Amniotic epithelial cell (primary cell): ENCODE data around the gene PRSS48.
"Not testable (repeated sequence)": the region's sequence is repeated elsewhere in the genome, so short reads cannot be mapped to it uniquely, and the experiment has no call there.

ENCODE experiments used
- DNase-seq: peaks from one replicate; pipeline ENCODE4 v3.0.0-alpha.2; 2010; ENCODE audit warnings: low read depth

Gene PRSS48, protein sequence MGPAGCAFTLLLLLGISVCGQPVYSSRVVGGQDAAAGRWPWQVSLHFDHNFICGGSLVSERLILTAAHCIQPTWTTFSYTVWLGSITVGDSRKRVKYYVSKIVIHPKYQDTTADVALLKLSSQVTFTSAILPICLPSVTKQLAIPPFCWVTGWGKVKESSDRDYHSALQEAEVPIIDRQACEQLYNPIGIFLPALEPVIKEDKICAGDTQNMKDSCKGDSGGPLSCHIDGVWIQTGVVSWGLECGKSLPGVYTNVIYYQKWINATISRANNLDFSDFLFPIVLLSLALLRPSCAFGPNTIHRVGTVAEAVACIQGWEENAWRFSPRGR

DNA sequence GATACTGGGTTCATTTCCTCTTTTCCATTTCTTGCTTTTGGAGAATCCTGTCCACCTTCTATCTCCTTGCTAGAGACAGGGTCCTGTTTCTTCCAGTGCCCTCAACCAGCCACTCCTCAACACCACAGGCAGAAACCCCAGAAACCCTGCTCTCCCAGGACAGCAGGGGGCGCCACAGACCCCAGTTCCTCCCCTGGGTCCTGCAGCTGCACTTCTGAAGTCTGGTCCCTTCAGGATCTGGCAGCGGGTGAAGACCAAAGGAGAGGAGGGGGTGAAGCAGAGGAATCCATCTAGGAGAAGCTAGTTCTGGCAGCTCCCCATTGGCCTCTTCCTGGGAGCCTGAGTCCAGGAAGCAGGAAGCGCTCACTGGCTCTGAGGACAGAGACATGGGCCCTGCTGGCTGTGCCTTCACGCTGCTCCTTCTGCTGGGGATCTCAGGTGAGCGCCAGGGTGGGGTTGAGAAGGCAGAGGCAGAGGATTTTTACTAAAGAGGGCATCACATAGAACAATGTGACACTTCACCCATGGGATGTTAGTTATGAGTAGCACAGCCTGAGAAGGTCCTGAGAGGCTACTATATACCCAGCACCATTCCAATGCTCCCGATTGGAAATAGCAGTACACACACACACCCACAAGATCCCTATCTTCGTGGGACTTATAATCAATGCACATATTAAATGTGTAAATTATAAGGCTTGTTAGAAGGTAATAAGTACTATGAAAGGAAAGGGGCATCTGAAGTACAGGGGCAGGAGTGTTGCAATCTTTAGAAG lies at the start of gene PRSS48:
TSS of gene PRSS48 (plus strand) at position 375 of the 776 bp plus-strand sequence. CDS start at position 387, 12 bp downstream.
- DNase-seq, result peak; percentile 40

DNA sequence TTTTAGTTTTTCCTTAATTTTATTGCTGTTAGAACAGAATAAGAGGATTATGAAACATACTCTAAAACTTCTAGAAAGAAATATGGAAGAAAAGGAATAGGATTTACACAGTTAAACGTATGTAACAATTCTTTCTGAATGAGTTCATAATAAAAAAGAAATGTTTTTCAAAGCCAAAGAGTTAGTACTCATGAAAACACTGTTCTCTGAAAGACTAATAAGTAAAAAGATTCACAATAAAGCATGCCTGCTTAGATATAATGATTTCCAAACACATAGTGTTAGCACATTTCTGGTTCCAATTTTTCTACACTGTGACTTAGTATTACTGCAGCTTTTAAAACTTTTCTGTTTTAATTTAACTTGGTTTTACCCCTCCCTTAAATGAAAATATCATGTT lies 49.8 kb upstream of the PRSS48 start:
- no peak for DNase-seq

DNA sequence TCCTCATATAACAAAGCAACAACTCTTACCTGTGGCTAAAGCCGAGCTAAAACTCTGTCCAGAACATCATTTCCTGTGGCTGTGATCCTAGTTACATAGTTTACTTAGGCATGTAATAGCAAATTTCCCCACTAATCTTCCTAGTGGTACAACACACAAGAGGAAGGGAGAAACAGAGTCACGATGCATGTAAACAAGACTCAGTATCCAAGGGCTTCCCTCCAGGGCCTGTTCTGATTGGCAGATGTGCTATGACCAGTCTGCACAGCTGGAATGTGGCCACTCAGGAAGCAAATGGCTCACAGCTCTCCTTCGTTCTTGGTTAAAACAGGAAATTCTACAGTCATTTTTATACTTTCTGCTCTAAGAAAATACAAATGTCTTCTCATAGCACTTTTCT lies 49.2 kb upstream of the PRSS48 start:
- DNase-seq, result peak; percentile 90

DNA sequence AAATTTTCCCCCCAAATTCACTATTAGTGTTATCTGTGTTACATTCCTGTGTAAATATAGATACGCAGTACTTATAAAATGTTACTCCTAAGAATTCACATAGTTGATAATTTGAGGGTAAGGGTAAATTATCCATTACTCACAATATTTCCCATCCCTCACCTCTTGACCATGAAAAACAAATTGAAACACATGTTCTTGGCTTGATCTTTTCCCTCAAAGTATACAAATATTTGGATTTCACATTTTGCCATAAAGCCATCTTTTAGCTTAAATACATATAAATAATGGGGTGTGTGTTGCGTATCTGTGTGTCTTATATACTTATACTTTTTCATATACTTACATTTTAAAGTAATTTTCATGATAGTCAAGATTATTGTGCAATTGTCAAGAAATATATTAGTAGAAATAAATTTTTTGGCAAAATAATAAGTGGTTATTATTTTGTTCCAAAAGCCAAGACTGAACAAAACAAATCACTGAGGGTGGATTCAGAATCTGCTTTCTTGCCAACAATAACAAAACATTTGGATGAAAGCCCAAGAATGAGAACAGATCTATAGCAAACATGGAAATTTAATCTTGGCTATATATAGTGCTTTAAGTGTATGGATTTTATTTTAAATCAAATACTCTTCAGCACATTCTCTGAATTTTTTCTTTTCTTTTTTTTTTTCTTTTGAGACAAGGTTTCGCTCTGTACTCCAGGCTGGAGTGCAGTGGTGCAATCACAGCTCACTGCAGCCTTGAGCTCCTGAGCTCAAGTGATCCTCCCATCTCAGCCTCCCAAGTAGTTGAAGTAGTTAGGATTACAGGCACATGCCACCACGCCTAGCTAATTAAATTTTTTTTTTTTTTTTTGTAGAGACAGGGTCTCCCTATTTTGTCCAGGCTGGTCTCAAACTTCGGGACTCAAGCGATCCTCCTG lies 48.5 kb upstream of the PRSS48 start:
- DNase-seq, result no peak

DNA sequence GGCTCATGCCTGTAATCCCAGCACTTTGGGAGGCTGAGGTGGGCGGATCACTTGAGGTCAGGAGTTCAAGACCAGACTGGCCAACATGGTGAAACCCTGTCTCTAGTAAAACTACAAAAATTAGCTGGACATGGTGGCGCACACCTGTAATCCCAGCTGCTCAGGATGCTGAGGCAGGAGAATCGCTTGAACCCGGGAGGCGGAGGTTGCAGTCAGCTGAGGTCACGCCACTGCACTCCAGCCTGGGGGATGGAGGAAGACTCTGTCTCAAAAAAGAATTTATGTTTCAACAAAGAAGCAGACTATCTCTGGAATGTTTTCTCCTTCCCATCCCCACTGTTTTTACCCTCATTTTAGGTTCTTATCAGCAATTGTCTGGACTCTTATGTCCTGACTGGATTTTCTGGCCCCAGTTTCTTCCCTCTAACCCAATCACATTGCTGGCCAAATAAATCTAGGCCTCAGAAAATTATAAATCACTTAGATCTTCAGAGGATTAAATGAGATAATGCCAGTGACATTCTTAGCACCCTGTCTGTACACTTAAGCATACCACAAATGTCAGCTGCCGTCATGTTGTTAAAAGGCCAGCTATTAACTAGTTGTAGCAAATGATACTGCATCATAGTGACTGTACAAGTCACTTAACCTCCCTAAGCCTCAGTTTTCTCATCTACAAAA lies 44.9 kb upstream of the PRSS48 start:
- peak; percentile 89 for DNase-seq

DNA sequence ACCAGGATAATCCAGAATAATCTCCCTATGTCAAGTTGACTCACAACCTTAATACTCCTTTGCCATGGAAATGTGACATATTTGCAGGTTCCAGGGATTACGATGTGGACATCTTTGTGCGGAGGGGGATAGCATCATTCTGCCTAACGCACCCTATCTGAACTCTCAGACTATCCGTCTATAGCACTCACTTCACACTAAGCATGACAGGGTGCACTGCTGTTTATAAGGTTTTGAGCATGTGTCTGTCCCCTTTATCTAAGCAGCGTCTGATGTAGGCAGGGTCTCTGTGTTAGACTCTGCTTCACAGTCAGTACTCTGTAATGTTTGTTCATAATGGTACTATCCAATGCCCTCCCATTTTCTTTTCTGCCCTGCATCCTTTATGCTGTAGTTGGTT lies 43.4 kb upstream of the PRSS48 start:
- no peak for DNase-seq

DNA sequence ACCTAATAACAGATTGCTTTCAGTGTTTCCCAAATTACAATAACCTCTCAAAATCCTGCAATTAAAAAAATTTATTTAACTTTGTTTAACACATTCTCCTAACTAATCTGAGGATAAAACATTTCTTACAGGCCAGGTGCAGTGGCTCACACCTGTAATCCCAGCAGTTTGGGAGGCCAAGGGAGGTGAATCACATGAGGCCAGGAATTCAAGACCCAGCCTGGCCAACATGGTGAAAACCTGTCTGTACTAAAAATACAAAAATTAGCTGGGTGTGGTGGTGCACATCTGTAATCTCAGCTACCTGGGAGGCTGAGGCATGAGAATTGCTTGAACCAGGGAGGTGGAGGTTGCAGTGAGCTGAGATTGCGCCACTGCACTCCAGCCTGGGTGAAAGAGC lies 41.6 kb upstream of the PRSS48 start:
- DNase-seq, result not testable (repeated sequence)

DNA sequence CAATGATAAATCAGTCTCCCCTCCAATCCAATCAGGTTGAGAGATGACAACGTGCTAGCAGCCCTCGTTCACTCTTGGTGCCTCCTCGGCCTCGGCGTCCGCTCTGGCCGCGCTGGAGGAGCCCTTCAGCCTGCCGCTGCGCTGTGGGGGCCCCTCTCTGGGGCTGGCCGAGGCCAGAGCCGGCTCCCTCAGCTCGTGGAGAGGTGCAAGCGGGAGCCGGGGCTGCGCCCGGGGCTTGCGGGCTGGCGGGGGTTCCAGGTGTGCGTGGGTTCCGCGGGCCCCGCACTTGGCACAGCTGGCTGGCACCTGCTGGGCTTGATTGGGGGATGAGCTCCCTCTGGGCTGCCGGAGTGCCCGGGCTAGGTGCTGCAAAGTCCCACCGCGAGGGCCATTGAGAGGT lies 40.9 kb upstream of the PRSS48 start:
- no peak for DNase-seq

DNA sequence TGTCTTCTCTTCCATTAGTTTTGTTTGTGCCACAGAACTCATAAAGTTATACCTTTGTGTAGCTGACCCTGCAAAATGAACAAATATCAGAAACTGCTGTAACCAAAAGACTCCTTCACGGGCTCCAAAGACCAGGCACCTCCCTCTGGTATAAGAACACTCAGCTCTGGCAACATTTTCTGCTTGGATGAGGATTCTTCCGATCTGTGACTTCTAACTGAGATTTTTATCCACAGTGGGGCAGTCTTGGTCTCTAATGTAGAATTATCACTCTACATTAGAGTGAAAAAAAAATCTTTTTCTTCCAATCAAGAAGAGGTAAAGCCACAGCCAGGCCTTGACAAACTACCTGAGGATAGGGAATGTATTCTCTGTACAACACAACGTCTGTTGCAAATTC lies 38.5 kb upstream of the PRSS48 start:
- DNase-seq, result peak; percentile 38

DNA sequence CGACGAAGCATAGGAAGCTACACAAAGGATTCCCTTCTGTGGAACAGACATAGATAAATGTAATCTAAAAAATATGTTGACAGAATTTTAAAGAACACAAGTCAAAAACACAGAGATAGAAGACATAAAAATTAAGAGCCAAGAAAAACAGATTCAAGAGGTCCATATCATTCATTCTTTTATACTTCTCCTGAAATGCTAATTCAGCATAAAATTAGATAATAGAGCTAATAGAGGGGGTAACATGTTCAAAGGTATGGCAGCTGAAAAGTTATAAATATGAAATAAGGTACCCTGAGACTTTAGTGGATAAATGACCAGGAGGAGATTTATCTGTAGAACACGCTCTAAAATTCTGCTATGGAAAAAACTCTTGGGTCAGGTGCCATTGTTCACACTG lies 37.4 kb upstream of the PRSS48 start:
- no peak for DNase-seq

DNA sequence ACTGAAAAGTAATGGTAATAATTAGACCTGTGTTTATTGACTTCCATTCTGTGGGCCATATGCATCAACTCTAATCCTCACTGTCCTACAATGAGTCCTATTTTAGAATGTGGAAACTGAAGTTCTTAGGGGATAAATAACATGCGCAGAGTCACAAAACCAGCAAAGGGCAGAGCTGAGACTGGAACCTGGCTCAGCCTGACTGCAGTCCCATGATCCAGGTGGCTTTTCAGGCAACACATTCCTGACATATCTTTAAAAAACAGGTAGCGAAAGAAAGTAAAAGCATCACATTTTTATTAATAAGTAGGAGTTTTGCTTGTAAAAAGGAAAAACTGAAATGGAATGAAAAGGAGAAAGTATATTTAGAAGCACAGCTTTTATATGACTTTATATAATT lies 34.7 kb upstream of the PRSS48 start:
- DNase-seq, result no peak

DNA sequence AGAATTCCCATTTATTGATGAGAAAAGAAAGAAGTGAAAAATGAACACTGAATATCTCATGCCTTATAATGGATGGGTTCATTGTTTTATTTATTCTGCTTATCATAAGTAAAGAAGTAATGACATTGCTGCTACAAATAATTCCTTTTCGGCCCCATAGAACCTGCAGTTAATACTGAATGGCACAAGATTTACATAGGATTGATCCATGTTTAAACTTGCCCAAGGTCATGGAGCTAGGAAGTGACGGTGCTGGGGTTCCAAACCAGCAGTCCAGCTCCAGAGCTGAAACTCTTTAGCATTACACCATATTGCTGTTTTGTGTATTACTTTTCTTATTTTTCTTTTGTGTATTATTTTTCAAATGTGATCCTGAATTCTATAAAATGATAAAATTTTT lies 30.2 kb upstream of the PRSS48 start:
- DNase-seq, result no peak

DNA sequence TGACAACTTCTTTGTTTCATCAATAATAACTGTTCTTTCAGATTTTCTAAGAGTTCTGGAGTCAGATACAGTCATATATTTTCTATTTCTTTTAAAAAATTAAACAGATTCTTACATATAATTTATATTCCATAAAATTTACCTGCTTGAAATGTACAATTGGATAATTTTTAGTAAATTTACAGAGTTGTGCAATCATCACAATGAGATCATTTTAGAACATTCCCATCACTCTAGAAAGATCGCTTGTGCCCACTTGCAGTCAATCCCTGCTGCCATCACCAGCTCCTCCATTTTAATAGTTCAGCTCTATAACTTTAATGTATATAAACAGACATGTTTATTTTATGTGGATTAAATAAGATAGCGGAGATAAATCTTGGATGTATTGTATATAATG lies 29.6 kb upstream of the PRSS48 start:
- DNase-seq, result no peak

DNA sequence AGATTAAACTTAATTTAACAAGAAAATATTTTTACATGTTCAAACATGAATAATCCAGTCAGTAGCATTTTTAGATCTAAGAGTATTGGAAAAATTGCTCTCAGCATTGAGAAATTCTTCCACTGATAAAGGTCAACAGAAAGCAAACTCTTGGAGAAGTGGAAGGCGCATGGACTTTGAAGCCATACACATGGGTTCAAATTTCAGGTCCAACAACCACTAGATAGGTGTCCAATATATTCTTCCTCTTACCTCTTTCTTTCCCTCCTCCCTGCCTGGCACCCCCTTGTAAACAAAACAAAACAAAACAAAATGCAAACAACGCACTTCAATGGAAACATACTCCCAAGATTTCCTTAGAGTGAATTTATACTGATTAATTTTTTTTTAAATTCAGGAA lies 28.4 kb upstream of the PRSS48 start:
- DNase-seq, result no peak

DNA sequence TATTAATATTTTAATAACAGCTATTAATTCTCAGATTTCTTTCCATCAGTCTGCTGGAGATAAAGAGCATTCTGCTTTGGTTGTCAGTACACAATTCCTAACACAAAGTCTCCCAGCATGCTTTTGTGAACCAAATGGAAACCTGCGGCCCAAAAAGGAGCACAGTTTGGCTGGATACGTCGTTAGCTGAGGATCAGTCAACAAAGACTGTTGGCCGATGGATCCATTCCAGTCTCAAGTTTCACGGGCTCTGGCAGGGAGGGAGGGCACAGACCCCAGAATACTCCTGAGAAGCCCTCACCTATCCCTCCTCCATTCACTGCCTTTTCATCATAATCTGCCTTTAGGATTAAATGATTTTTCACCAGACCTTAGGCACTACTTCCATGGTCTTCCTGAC lies 26.3 kb upstream of the PRSS48 start:
- DNase-seq, result no peak

DNA sequence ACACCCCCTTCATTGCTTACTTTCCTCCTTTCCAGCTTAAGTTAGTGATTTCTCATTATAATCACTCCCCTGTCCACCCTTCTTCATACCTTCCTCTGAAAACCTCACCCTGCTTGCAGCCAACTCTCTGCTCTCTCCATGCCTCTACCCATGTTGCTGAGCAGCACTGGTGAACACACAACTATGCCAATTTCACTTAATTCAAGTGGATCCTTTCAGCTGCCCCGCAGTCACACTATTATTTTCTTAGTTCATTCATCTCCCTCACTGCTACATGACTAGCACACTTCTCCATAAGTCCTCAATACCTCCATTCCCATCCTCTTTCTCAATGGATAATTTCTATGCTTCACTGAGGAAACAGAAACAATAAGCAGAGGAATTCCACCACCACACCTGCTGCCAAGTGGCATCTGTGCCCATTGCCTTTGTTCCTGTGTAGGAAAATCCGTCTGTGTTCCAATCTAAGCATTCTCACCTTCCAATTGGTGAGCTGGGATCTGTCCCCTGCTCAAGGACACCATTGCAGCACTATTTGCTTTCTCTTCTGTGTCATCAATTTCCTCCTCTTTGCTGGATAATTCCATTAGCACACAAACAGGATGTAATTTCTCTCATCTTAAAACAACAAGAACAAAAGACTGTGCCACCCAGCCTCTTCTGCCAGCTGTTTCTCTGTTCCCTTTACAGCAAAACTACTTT lies 25.2 kb upstream of the PRSS48 start:
- no peak for DNase-seq

DNA sequence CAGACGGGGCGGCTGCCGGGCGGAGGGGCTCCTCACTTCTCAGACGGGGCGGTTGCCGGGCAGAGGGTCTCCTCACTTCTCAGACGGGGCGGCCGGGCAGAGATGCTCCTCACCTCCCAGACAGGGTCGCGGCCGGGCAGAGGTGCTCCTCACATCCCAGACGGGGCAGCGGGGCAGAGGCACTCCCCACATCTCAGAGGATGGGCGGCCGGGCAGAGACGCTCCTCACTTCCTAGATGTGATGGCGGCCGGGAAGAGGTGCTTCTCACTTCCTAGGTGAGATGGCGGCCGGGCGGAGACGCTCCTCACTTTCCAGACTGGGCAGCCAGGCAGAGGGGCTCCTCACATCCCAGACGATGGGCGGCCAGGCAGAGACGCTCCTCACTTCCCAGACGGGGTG lies 21.7 kb upstream of the PRSS48 start:
- DNase-seq, result not testable (repeated sequence)

DNA sequence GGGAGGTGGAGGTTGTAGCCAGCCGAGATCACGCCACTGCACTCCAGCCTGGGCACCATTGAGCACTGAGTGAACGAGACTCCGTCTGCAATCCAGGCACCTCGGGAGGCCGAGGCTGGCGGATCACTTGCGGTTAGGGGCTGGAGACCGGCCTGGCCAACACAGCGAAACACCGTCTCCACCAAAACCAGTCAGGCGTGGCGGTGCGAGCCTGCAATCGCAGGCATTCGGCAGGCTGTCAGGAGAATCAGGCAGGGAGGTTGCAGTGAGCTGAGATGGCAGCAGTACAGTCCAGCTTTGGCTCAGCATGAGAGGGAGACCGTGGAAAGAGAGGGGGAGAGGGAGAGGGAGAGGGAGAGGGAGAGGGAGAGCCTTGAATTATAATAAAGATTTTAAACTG lies 21.3 kb upstream of the PRSS48 start:
- not testable (repeated sequence) for DNase-seq

DNA sequence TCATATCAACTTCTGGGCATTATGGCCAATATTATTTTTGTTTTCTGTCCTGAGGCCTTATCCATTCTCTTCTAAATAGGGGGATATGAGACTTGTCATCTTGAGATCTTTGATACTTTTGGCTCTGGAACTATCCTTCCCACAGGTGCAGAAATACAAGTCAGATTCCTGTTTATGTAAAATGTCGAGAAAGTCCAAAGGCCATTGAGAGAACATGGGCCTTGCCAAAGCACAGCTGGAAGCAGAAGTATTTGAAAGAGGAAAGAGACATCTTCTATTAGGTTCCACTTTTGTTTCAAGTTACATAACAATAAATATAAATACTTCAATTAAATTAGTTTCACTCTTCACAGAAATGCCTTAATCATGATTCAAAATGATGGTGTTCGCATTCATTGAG lies 20.8 kb upstream of the PRSS48 start:
- no peak for DNase-seq

DNA sequence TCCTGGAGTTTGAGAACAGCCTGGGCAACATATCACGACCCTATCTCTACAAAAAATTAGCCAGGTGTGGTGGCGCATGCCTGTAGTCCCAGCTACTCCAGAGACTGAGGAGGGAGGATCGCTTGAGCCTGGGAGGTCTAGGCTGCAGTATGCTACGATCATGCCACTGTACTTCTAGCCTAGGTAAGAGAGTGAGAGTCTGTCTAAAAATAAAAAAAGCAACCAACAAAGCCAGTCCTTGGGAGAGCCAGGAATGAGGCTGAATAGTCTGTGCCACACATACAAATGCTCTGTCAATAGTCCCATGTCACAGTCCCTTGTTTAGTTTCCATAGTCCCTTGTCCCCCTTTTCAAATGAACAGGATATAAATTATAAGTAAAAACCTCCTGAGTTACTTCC lies 19.3 kb upstream of the PRSS48 start:
- DNase-seq, result no peak

DNA sequence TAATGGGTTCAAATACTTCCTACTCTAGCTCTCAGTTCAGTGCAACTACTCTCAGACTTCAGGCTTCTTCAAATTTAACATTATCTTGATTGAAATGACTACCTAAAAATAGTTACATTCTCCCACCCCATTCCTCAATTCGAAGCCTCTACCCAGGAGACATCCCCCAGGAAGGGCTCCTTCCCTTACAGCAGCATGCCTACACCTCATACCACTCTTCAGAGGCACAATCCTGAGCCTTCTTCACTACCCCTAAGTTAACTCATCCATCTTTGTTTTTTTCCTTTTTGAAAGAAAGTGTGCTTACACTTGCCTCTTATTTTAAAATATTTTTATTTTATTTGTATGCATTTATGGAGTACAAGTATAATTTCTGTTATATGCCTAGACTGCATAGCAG lies 17.2 kb upstream of the PRSS48 start:
- DNase-seq, result no peak
